Spinal cord (tissue), 10 donors: ENCODE measurements around the gene AUTS2. TPM values are rescaled to one million over a fixed set of nuclear protein-coding genes. Genes with fewer than 3 reads are reported as not detected.

ENCODE experiments used
- DNase-seq, 6 donors: peaks; one replicate each; pipeline versions ENCODE4 v3.0.0 to v3.0.0-alpha.2; 2013 to 2015; ENCODE audit warnings: low spot score in 6 of 6, low read depth in 4 of 6
- H3K27ac ChIP-seq: one replicate; pipeline ENCODE4 v1.5.1; 2013; ENCODE audit warnings: low read depth, low read length, control low read depth
- H3K27me3 ChIP-seq: one replicate; pipeline ENCODE4 v1.6.1; 2013; ENCODE audit warnings: low read length; ENCODE audit not compliant: control insufficient read depth, insufficient read depth
- H3K36me3 ChIP-seq: one replicate; pipeline ENCODE4 v1.6.1; 2013; ENCODE audit warnings: low read length; ENCODE audit not compliant: control insufficient read depth, insufficient read depth
- H3K4me1 ChIP-seq: one replicate; pipeline ENCODE4 v1.6.1; 2013; ENCODE audit warnings: low read length; ENCODE audit not compliant: control insufficient read depth, insufficient read depth
- H3K4me3 ChIP-seq: one replicate; pipeline ENCODE4 v1.5.1; 2013; ENCODE audit warnings: low read depth, low read length, control low read depth
- H3K9me3 ChIP-seq: one replicate; pipeline ENCODE4 v1.6.1; 2013; ENCODE audit warnings: low read length; ENCODE audit not compliant: control insufficient read depth, insufficient read depth
- WGBS: methylation state at CpG from one replicate; pipeline ENCODE4 v1.1.5; 2013; ENCODE audit warnings: missing lambda C conversion rate; ENCODE audit not compliant: insufficient coverage; 5-methylcytosine and 5-hydroxymethylcytosine counted together
- polyA plus RNA-seq, 2 donors: library from polyadenylated mRNA; unstranded; fragments of 120-200 nt; gene quantifications; one replicate each; pipeline ENCODE4 v1.2.1, GENCODE V29; 2013; ENCODE audit not compliant: insufficient read length in 2 of 2
- total RNA-seq, 2 donors: library from RNA; depleted of rRNA in 1 of 2; stranded (reverse); fragments of 120-200 nt in 1 of 2; fragments of >200 nt in 1 of 2; gene quantifications; one replicate each; pipeline versions ENCODE4 v1.2.3 to v1.2.4, GENCODE V29; 2013 to 2014
- donor health status: healthy.

AUTS2 gene
- total and polyA plus RNA-seq, 4 donors, result 56.2 to 214 (median 135) TPM

DNA sequence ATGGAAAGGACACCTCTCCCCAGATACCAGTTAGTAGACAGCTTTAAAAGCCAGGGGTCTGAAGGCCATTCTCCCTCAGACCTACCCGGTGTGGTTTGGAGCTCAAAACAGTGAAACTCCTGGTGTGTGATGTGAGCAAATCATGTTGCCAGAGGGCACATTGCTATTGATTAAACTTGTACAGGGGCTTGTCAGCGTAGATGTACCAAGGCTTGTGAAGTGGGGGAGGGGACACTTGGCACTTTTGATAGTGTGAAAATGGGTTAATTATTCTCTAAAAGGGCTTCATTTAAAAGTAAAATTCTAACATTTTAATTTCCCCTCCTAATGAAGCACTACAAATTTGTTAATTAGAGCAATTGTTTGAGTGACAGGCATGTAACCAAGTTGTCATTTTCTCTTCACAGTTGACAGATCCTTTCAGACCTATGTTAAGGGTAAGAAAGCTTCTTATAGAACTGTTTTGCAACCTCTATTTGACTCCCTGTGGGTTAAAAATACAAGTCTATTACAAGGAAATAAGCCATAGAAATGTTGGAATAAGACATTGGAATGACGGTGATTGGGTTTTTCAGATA is 1176.8 kb downstream of the AUTS2 start:
- Histone ChIP-seq H3K27ac (peak overlapping the region; percentile 36), H3K9me3 (no peaks in the 10 kb centered on the region), H3K27me3 (no peaks in the 10 kb centered on the region), H3K4me1 (peaks cover 35% of the 10 kb centered on the region), H3K4me3 (no peak overlapping the region), H3K36me3 (peaks cover 9% of the 10 kb centered on the region)
- peak in 2 of 6 donors; percentile 51 to 90 for DNase-seq
- WGBS, result 67% methylated on average over 1 of the region's 3 CpGs

DNA sequence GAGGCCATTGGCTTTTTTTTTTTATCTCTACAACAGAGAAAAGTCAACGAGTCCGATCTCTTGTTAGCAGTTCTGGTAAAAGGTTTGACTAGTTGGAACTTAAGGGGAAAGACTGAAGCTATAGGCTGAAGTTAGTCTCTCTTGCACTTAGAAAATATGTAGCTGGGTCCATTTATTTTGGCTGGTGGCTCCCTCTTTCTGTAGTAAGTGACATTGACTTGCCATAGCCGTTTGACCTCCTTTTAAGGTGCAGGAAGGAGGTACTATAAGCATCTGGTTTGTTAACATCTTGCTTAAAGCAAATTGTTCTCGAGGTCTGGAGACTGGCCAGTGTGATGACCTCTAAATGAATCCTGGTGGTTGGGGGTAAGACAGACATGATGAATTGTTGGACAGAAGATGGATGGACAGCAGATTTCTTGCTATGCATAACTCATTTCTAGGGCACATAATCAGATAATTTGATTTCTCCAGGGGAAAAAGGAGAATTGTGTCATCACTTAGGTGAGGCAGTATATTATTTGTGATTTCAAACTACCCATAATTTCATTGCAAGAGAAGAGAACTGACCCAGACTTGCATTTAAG is 1177.4 kb downstream of the AUTS2 start:
- Histone ChIP-seq H3K36me3 (peaks cover 13% of the 10 kb centered on the region), H3K4me1 (peaks cover 35% of the 10 kb centered on the region), H3K27me3 (no peaks in the 10 kb centered on the region), H3K27ac (peak overlapping the region; percentile 61), H3K4me3 (no peak overlapping the region), H3K9me3 (no peaks in the 10 kb centered on the region)
- WGBS, result 22% methylated on average over 1 of the region's 4 CpGs
- peak in 1 of 6 donors; percentile 59 for DNase-seq

GRCh38 chr7:70776627-70777101 is 1178.4 kb downstream of the AUTS2 start:
- H3K27me3 ChIP-seq, result peaks cover 2% of the 10 kb centered on the region
- WGBS, result 21% methylated on average over 4 of the region's 7 CpGs
- DNase-seq, result peak; percentile 76 to 98 (median 88)
- H3K4me3 ChIP-seq, result no peak overlapping the region
- peaks cover 40% of the 10 kb centered on the region for H3K4me1 ChIP-seq
- H3K9me3 ChIP-seq, result no peaks in the 10 kb centered on the region
- peaks cover 16% of the 10 kb centered on the region for H3K36me3 ChIP-seq
- peak overlapping the region; percentile 72 for H3K27ac ChIP-seq

- no peak for DNase-seq
- Histone ChIP-seq H3K4me1 (peaks cover 40% of the 10 kb centered on the region), H3K36me3 (peaks cover 17% of the 10 kb centered on the region), H3K27me3 (peaks cover 2% of the 10 kb centered on the region), H3K27ac (peak overlapping the region; percentile 72), H3K9me3 (no peaks in the 10 kb centered on the region), H3K4me3 (no peak overlapping the region)
These were observed 1179.0 kb downstream of the AUTS2 start for GRCh38 chr7:70777251-70777650.

DNA sequence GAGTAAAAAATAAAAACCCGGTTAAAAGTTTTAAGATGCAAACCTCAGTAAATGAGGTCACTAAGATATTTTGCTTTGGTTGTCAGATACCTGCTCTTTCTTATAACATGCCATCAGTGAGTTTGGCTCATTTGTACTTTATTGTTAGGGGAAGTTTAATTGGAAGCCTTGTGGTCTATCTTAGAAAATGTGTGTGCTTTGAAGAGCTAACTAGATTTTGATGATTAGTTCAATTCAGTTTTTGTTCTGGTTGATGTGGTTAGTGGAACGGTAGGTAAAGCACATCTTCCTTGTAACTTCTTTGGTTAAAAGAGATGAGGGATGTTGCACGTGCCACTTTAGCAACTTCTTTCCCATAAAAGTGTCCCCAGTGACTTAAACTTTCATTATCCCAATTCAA is 1180.3 kb downstream of the AUTS2 start:
- Histone ChIP-seq H3K9me3 (no peaks in the 10 kb centered on the region), H3K36me3 (peaks cover 17% of the 10 kb centered on the region), H3K27me3 (peaks cover 2% of the 10 kb centered on the region), H3K4me1 (peaks cover 48% of the 10 kb centered on the region), H3K27ac (peak overlapping the region; percentile 5), H3K4me3 (no peak overlapping the region)
- no peak for DNase-seq
- no CpG with 5 or more reads among the region's 3 CpGs for WGBS

- peaks cover 2% of the 10 kb centered on the region for H3K27me3 ChIP-seq
- H3K4me3 ChIP-seq, result no peak overlapping the region
- H3K4me1 ChIP-seq, result peaks cover 41% of the 10 kb centered on the region
- 54% methylated on average over 4 of the region's 7 CpGs for WGBS
- DNase-seq, result no peak
- peaks cover 24% of the 10 kb centered on the region for H3K36me3 ChIP-seq
- H3K9me3 ChIP-seq, result no peaks in the 10 kb centered on the region
- no peak overlapping the region for H3K27ac ChIP-seq
These were observed 1181.0 kb downstream of the AUTS2 start for GRCh38 chr7:70779321-70779720.

DNA sequence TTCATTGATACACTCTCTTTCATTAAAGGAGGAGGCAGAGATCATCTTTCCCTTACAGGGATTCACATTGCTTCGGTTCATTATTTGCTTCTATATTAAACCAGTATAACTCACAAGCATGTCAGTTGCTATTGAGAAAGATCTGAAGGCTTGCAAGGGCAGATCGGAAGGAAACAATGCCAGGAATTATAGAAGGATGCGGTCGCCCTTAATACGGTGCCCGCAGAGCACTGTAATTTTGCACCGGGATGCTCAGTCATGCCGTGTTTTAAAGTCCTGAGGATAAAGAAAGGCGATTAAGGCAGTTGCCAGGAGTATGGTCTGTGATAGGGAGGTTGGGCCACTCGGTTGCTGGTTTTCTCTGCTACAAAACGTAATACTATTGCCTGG is 1183.6 kb downstream of the AUTS2 start:
- peak in 1 of 6 donors; percentile 69 for DNase-seq
- Histone ChIP-seq H3K4me1 (peaks cover 35% of the 10 kb centered on the region), H3K4me3 (no peak overlapping the region), H3K36me3 (peaks cover 47% of the 10 kb centered on the region), H3K27me3 (peaks cover 2% of the 10 kb centered on the region), H3K27ac (peak overlapping the region; percentile 49), H3K9me3 (no peaks in the 10 kb centered on the region)
- 53% methylated on average over 10 of the region's 11 CpGs for WGBS

DNA sequence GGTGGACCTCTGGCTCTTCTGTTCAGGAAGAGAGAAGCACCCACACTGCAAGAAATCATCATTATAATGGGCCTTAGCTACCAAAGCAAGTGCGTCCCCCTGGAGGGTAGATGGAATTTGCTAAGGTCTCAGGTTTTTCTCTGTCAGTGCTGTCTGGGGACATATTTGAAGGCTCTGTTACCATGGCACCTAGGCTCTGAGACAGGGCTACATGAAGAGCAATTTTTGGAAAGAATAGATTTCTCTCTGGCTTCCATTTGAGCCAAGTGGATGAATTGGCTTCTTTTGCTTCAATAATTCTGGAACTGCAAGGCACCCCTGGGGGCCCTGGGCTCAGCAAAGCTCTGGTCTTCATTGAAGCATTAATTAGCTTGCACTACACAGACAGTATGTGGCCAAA is 1184.5 kb downstream of the AUTS2 start:
- WGBS, result 57% methylated on average over 1 of the region's 1 CpG
- Histone ChIP-seq H3K4me1 (peaks cover 32% of the 10 kb centered on the region), H3K9me3 (no peaks in the 10 kb centered on the region), H3K4me3 (no peak overlapping the region), H3K27me3 (peaks cover 2% of the 10 kb centered on the region), H3K36me3 (peaks cover 49% of the 10 kb centered on the region), H3K27ac (peak overlapping the region; percentile 8)
- DNase-seq, result peak in 2 of 6 donors; percentile 82 to 94

GRCh38 chr7:70785427-70785826 is 1187.2 kb downstream of the AUTS2 start:
- H3K9me3 ChIP-seq, result no peaks in the 10 kb centered on the region
- H3K4me1 ChIP-seq, result peaks cover 25% of the 10 kb centered on the region
- peaks cover 2% of the 10 kb centered on the region for H3K27me3 ChIP-seq
- peaks cover 61% of the 10 kb centered on the region for H3K36me3 ChIP-seq
- no peak for DNase-seq
- no peak overlapping the region for H3K27ac ChIP-seq
- H3K4me3 ChIP-seq, result no peak overlapping the region
- 94% methylated on average over 3 of the region's 5 CpGs for WGBS

DNA sequence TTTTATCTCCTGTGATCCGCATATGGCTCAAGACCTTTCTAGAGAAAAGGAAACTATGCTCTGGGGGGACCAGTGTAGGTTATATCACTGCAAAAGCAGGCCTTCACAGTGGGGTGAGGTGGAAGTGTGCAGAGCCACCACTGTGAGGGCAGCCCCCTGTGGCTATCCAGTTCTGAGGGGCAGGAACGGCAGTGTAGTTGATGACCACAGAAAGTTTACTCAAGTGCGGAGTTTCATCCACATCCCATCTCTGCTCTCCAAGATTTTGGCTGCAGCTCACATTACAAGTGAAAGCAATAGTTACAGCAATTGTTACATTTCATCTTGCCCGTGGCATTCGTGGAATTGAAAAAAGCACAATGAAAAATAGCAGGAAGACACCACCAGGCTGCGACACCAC is 1187.8 kb downstream of the AUTS2 start:
- H3K36me3 ChIP-seq, result peaks cover 65% of the 10 kb centered on the region
- no peak for DNase-seq
- no peak overlapping the region for H3K4me3 ChIP-seq
- H3K4me1 ChIP-seq, result peaks cover 22% of the 10 kb centered on the region
- no peaks in the 10 kb centered on the region for H3K9me3 ChIP-seq
- WGBS, result 72% methylated on average over 5 of the region's 6 CpGs
- peaks cover 2% of the 10 kb centered on the region for H3K27me3 ChIP-seq
- no peak overlapping the region for H3K27ac ChIP-seq
